HFF-Myc (cell line): ENCODE results near the gene GJB3.

Experiments used
- DNase-seq: peaks from one replicate; pipeline ENCODE4 v3.0.0-alpha.2; 2011; ENCODE audit warnings: low read depth; ENCODE audit errors: extremely low read depth
- H3K4me3 ChIP-seq: replicated peaks from 2 replicates; pipeline ENCODE4 v1.5.1; 2011; ENCODE audit warnings: low read depth, mild to moderate bottlenecking, control low read depth, low read length
- CTCF ChIP-seq: IDR thresholded peaks from 2 replicates; pipeline ENCODE4 v1.5.1; 2012; ENCODE audit warnings: mild to moderate bottlenecking, low read depth, low read length, control low read depth; ENCODE audit errors: missing control alignments

The GJB3 gene

DNA sequence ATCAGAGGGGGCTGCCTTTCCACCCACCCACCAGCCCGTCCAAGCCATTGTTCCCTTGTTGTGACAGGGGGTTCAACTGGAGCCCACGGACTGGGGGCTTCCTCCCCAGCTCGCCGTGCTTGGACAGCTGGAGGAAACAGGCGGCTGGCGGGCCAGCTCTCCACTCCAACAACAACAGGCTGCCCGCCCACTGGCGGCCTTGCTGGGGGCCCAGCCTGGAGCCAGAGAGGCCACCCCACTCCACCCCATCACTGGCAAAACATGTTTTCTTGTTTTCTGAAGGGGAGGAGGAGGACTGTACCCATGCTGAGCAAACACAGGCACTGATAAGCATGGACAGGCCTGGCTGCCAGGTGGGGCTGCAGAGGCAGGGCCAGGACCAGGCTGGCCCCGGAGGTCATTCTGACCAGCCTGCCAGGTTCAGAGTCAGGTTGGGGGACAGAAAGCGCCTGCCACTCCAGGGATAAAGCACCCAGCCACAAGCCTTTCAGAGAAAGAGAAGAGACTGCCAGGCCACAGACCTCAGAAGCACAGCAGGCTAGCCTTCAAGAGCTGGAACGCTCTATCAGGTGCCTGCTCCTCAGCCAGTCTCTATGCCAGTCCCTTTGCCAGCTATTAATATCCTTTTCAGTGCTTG, 44.6 kb downstream of the GJB3 start:
- no peak overlapping the region for H3K4me3 ChIP-seq
- no peak for DNase-seq
- TF ChIP-seq CTCF = no peak

DNA sequence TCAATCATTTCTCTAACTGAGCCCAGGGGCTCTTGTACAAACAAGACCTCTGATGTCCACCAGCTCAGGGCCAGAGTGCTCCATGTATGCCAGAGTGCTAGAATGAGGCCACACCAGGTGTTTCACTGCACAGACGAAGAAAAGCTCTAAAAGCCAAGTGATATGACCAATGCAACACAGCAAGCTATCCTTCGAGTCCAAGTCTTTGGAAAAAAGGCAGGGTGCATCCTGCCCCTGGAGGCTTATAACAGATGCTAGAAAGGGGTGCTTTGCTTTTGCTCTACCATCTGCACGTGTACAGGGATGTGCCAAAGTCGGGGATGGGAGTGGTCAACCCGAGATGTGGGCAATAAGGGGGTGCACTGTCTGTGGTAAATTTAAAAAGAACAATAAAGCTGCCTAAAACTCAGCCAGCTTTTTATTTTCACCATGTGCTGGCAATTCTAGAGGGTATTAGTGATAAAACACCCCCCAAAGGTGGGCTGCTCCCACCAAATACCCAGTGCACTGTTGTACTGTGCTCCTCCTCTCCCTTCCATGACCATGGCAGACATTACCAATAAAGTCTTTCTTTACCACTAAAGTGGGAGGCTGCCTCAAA, 46.4 kb downstream of the GJB3 start:
- TF ChIP-seq CTCF = no peak
- H3K4me3 ChIP-seq = no peak overlapping the region
- DNase-seq = no peak

- TF ChIP-seq CTCF = no peak
- no peak overlapping the region for H3K4me3 ChIP-seq
- no peak for DNase-seq
Measured at GRCh38 chr1:34828611-34829010, 47.6 kb downstream of the GJB3 start.

GRCh38 chr1:34829250-34829649, 48.2 kb downstream of the GJB3 start:
- DNase-seq = no peak
- TF ChIP-seq CTCF = no peak
- no peak overlapping the region for H3K4me3 ChIP-seq

- H3K4me3 ChIP-seq = no peak overlapping the region
- TF ChIP-seq CTCF = no peak
- DNase-seq = no peak
Measured at GRCh38 chr1:34831721-34832246, 50.8 kb downstream of the GJB3 start.

GRCh38 chr1:34833711-34834110, 52.7 kb downstream of the GJB3 start:
- H3K4me3 ChIP-seq = no peak overlapping the region
- no peak for DNase-seq
- TF ChIP-seq CTCF = no peak
